ENCODE measurements around the gene AJM1.
"Not testable (repeated sequence)": the region's sequence is repeated elsewhere in the genome, so short reads cannot be mapped to it uniquely, and the experiment has no call there.

AJM1 gene

DNA sequence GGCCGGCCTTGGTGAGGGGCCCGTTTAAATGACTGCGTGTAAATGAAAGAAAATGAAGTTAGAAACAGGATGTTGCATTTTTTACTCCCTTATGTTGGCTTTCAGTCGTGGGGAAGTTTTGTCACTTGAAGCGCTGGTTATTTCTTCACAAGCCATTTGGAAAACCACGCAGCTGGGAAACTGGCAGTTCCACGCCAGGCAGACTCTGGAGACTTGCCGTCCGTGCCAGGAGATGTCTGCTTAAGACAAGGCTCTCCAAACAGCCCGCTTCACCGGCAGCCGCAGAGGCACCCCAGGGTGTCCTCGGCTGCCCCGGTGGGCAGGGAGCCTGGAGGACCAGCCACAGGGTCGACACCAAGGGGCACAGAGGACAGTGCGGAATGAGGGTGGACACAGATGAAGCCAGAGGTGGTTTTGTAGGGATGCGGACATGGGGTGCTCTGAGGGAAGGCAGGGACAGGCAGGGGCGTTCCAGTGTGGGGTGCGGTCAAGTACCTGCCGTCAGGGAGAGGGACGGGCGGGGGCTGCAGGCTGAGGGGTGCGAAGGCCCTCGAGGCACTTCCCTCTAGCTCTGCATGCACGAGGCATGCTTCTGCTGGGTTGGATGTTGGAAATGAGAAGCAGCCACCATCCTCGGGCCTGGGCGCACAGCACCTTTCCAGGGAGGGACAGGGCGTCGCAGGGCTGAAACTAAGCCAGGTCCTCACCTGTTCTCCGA is 11.1 kb upstream of the AJM1 start:
- Mint-ChIP-seq H3K27ac (no peak overlapping the region), H3K4me3 (no peak overlapping the region), H3K9me3 (no peaks in the 10 kb centered on the region), H3K4me1 (ENCODE audit: low read depth in 2 of 2) (no peaks in the 10 kb centered on the region), H3K27me3 (no peaks in the 10 kb centered on the region), H3K36me3 (ENCODE audit: insufficient read depth) (peaks cover 26% of the 10 kb centered on the region)
- no peak for ATAC-seq (replicated peaks)
- DNase-seq, result no peak

DNA sequence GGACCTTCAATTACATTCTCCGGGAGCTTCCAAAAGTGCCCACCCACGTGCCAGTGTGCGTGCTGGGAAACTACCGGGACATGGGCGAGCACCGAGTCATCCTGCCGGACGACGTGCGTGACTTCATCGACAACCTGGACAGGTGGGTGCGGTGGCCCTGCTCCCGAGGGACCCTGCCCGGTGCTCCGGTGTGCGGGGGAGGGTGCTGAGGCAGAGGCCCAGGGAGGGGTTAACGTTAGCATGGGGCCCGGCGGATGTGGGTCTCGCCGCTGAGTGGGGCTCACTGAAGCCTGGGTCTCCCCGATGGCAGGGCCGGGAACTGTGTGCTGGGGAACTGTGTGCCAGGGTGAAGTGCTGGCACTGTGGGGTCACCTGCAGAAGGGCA is 10.6 kb upstream of the AJM1 start:
- Mint-ChIP-seq H3K27ac (no peak overlapping the region), H3K4me3 (no peak overlapping the region), H3K9me3 (no peaks in the 10 kb centered on the region), H3K4me1 (ENCODE audit: low read depth in 2 of 2) (no peaks in the 10 kb centered on the region), H3K36me3 (ENCODE audit: insufficient read depth) (peaks cover 25% of the 10 kb centered on the region), H3K27me3 (no peaks in the 10 kb centered on the region)
- ATAC-seq (replicated peaks), result no peak
- no peak for DNase-seq

DNA sequence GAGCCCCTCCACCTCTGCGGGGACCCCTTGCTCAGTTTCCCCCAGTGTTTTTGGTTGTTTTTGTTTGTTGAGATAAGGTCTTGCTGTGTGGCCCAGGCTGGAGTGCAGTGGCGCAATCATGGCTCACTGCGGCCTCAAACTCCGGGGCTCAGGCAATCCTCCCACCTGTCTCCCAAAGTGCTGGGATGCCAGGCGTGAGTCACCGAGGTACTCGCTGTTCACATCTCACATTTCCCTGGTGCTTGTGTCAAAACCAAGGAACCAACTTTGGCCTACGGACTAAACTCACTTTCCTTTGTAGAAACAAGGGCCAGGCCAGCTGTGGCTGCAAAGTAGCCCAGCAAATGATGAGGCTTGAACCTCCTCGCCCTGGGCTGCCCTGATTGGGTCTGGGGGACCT is 9.7 kb upstream of the AJM1 start:
- Mint-ChIP-seq H3K4me3 (no peak overlapping the region), H3K4me1 (ENCODE audit: low read depth in 2 of 2) (no peaks in the 10 kb centered on the region), H3K27me3 (no peaks in the 10 kb centered on the region), H3K9me3 (no peaks in the 10 kb centered on the region), H3K27ac (no peak overlapping the region), H3K36me3 (ENCODE audit: insufficient read depth) (peaks cover 24% of the 10 kb centered on the region)
- DNase-seq (no peak), ATAC-seq (replicated peaks) (no peak)

DNA sequence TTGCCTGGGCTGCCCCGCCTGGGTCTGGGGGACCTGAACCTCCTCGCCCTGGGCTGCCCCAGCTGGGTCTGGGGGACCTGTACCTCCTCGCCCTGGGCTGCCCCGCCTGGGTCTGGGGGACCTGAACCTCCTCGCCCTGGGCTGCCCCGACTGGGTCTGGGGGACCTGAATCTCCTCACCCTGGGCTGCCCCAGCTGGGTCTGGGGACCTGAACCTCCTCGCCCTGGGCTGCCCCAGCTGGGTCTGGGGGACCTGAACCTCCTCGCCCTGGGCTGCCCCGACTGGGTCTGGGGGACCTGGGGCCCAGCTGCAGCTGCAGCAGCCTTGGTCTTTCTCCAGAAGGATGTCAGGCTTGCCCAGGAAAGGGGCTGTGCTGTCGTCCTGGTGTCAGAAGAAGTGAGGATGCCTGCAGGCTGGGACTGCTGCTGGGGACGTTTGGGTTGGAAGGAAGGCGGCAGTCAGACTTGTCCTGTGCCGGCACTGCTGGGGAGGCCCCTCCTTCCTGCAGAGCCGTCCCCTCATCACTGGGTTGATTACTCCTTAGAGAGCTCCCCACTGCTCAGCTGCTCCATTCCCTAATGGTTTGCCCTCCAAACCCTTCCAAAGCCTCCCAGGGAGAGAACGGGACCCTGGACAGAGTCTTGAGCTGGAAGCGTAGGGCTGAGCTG is 8.8 kb upstream of the AJM1 start:
- H3K27ac Mint-ChIP-seq; H3K9me3 Mint-ChIP-seq; H3K4me1 Mint-ChIP-seq (ENCODE audit: low read depth in 2 of 2); H3K4me3 Mint-ChIP-seq; DNase-seq; ATAC-seq (replicated peaks); H3K27me3 Mint-ChIP-seq: not testable (repeated sequence)
- H3K36me3 Mint-ChIP-seq (ENCODE audit: insufficient read depth), result peaks cover 26% of the 10 kb centered on the region

DNA sequence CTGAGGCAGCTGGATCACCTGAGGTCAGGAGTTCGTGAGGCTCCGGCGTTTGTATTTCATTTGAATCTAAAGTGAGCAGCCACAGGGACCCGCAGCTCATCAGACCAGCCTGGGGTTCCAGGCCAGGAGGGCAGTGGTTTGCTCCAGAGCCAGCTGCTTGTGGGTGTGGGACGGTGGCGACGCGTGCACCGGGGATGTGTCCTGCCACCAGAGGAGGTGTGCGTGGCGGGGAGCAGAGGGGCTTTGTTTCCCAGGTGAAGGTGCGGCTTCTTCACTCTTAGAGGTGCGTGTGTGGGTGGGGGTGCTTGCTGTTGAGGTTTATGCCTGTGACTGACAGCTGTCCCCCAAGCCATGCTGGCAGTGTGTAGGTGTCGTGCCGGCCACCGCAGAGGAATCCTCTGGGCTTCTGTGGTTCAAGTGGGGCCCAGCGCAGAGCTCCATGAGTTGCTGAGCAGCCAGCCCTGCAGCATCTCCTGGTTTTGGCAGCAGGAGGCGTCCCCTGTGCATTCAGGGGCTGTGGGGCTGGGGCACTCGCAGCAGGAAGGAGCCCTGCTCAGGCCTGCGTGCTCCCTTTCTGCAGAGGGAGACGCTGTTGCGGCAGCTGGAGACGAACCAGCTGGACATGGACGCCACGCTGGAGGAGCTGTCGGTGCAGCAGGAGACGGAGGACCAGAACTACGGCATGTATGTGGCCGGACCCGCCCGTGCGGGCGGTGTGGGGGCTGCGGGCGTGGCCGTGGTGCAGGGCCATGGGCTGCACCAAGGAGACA is 6.9 kb upstream of the AJM1 start:
- H3K27ac Mint-ChIP-seq, result no peak overlapping the region
- no peaks in the 10 kb centered on the region for H3K27me3 Mint-ChIP-seq
- peaks cover 3 to 6% of the 10 kb centered on the region in 2 donors for H3K4me1 Mint-ChIP-seq (ENCODE audit: low read depth in 2 of 2)
- no peak for ATAC-seq (replicated peaks)
- no peak overlapping the region for H3K4me3 Mint-ChIP-seq
- DNase-seq, result no peak
- H3K36me3 Mint-ChIP-seq (ENCODE audit: insufficient read depth), result peaks cover 25% of the 10 kb centered on the region
- H3K9me3 Mint-ChIP-seq, result no peaks in the 10 kb centered on the region

DNA sequence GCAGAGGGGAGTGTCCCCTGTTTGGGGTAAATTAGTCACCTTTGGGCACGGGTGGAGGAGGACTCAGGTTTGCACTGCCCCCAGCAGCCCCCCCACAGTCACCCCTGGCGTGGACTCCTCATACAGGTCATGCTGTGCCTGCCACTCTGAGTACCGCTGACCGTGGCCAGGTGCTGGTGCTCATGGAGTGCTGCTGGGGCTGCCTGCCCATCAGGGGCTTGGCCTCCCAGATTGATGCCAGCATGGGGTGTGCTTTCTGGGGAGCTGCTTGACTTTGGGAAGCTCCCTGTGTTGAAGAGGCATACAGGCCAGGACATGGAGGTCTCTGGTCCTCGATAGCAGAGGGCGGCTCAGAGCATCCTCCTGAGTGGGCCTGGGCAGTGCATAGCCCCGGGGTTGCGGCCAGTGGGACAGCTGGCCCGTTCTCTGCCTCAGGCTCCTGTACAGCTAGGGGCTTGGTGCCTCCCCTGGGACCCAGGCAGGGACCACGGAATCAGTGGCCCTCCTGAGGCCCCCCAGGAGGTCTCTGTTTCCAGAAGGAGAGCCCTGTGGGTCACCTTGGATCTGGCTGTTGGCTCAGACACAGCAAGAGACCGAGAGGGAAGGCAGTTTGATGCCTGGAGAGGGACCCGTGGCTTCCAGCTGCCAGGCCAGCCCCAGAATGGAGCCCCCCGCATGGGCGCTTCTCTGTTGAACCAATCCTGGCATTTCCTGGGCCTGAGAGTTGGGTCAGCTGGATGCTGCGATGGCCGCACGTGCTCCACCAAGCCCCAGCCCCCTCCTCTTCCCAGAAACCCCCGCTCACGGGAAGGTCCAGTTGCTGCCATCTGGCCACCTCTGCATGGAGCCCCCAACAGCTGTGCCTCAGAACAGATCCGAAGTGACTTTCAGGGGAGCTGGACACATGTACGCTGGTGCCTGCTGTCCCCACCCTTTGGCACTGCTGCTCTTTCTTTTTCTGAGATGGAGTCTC is 6.1 kb upstream of the AJM1 start:
- peaks cover 6% of the 10 kb centered on the region in 2 donors for H3K4me1 Mint-ChIP-seq (ENCODE audit: low read depth in 2 of 2)
- H3K36me3 Mint-ChIP-seq (ENCODE audit: insufficient read depth), result peaks cover 23% of the 10 kb centered on the region
- no peak for ATAC-seq (replicated peaks)
- no peak for DNase-seq
- no peak overlapping the region for H3K4me3 Mint-ChIP-seq
- H3K9me3 Mint-ChIP-seq, result no peaks in the 10 kb centered on the region
- no peak overlapping the region for H3K27ac Mint-ChIP-seq
- no peaks in the 10 kb centered on the region for H3K27me3 Mint-ChIP-seq

DNA sequence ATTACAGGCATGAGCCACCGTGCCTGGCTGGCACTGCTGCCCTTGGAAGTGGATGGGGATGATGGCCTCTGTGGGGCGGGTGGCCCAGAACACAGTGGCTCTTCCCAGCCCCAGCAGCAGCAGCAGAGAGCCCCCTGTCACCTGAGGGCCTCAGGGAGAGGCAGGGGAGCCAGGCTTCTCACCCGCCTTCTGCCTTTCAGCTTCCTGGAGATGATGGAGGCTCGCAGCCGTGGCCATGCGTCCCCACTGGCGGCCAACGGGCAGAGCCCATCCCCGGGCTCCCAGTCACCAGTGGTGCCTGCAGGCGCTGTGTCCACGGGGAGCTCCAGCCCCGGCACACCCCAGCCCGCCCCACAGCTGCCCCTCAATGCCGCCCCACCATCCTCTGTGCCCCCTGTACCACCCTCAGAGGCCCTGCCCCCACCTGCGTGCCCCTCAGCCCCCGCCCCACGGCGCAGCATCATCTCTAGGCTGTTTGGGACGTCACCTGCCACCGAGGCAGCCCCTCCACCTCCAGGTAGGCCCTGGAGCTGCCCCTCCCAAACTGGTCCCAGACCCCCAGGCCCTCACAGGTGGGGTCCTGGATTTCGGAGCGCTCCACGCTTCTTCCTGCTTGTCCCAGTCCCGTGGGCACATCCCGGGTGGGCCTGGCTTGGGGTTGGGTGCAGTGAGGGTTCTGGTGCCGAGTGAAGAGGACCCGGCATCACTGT is 5.0 kb upstream of the AJM1 start:
- Mint-ChIP-seq H3K27ac (no peak overlapping the region), H3K36me3 (ENCODE audit: insufficient read depth) (peaks cover 23% of the 10 kb centered on the region), H3K4me1 (ENCODE audit: low read depth in 2 of 2) (peaks cover 9% of the 10 kb centered on the region in 2 donors), H3K9me3 (no peaks in the 10 kb centered on the region), H3K4me3 (no peak overlapping the region), H3K27me3 (no peaks in the 10 kb centered on the region)
- DNase-seq (no peak), ATAC-seq (replicated peaks) (no peak)

DNA sequence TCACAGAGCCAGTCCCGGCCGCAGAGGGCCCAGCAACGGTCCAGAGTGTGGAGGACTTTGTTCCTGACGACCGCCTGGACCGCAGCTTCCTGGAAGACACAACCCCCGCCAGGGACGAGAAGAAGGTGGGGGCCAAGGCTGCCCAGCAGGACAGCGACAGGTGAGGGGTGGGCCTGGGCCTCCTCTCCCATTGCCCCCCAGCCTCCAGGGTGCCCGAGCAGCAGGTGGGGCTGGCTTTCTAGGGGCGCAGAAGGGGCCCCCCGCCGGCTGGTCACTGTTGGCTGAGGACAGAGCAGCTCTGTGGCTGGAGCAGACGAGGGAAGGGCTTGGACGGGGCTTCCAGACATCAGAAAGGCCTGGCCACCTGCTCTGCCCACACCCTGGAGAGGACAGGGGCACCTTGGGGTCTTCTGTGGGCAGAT is 4.4 kb upstream of the AJM1 start:
- not testable (repeated sequence) for H3K27ac Mint-ChIP-seq, H3K9me3 Mint-ChIP-seq
- H3K36me3 Mint-ChIP-seq (ENCODE audit: insufficient read depth), result peaks cover 26% of the 10 kb centered on the region

DNA sequence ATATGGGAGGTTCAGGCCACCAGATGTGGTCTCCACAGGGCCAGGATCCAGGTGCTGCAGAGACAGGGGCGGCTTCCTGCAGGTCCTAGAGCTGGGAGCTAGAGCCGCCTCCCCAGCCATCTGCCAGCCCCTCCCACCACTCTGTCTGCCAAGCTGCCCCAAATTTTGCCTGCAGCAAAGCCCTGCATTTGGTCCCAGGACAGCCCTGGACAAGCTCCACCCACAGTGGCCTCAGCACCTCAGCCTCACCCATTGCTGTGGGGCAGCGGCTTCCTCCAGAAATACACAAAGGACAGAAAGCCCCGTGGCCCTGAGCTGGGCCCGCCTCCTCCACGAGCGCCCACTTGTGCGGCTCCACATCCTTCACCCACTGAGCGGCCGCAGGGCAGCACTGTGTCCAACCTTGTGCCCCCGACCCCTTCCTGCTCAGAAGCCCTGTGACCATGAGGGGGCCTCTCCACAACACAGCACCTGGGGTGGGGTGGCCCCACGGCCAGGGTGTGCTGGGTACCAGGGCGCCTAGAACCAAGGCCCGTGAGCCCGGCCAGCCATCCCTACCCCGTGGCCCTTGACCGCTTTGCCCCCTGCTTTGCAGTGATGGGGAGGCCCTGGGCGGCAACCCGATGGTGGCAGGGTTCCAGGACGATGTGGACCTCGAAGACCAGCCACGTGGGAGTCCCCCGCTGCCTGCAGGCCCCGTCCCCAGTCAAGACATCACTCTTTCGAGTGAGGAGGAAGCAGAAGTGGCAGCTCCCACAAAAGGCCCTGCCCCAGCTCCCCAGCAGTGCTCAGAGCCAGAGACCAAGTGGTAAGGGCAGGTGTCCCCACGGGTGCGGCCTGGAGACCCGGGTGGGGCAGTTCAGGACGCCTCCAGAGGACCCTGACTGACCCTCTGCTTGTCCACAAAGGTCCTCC is 3.7 kb upstream of the AJM1 start:
- ATAC-seq (replicated peaks) (no peak), DNase-seq (no peak)
- no peak overlapping the region for H3K4me3 Mint-ChIP-seq
- H3K9me3 Mint-ChIP-seq, result no peaks in the 10 kb centered on the region
- peaks cover 30% of the 10 kb centered on the region for H3K36me3 Mint-ChIP-seq (ENCODE audit: insufficient read depth)
- no peak overlapping the region for H3K27ac Mint-ChIP-seq
- no peaks in the 10 kb centered on the region for H3K27me3 Mint-ChIP-seq
- peaks cover 11 to 12% of the 10 kb centered on the region in 2 donors for H3K4me1 Mint-ChIP-seq (ENCODE audit: low read depth in 2 of 2)

More for the DNA sequence above, 4.4 kb upstream of the AJM1 start:
- H3K4me3 Mint-ChIP-seq; H3K27me3 Mint-ChIP-seq; DNase-seq; ATAC-seq (replicated peaks): not testable (repeated sequence)
- peaks cover 11 to 12% of the 10 kb centered on the region in 2 donors for H3K4me1 Mint-ChIP-seq (ENCODE audit: low read depth in 2 of 2)

DNA sequence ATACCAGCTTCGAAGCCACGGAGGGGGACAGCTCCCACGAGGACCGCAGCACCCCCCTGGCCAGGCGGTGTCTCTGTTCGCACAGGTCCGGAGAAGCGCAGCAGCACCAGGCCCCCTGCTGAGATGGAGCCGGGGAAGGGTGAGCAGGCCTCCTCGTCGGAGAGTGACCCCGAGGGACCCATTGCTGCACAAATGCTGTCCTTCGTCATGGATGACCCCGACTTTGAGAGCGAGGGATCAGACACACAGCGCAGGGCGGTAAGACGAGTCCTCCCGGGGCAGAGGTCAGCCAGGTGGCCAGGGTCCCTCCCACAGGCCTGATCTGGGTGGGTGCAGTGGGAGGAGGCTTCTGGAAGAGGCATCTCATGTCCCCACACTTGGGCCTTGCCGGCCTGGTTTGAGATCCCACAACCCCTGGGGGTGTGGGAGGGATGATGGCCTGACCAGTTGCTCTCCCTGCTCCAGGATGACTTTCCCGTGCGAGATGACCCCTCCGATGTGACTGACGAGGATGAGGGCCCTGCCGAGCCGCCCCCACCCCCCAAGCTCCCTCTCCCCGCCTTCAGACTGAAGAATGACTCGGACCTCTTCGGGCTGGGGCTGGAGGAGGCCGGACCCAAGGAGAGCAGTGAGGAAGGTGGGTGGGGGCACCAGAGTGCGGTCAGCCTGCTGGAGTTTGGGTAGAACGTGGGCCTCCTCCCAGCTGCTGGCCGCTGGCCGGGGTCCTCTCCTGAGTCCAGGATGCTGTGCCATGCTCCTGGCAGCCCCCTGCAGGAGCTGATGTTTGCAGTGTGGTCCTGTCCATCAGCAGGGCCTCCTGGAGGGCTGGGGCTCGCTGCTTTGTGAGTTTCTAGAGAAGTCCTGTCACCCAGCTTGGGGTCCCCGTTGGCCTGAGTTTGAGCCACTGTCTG is 2.8 kb upstream of the AJM1 start:
- Mint-ChIP-seq H3K4me3 (no peak overlapping the region), H3K4me1 (ENCODE audit: low read depth in 2 of 2) (peaks cover 11 to 12% of the 10 kb centered on the region in 2 donors), H3K9me3 (no peaks in the 10 kb centered on the region), H3K27ac (no peak overlapping the region), H3K27me3 (no peaks in the 10 kb centered on the region), H3K36me3 (ENCODE audit: insufficient read depth) (peaks cover 35% of the 10 kb centered on the region)
- ATAC-seq (replicated peaks), result no peak
- DNase-seq, result no peak
